H1 (cell line): ENCODE data around the gene SMARCE1. TPM values are rescaled to one million over a fixed set of nuclear protein-coding genes. Genes with fewer than 3 reads are reported as not detected.

Experiments used
- CTCF ChIA-PET: fragments of 300-600 bp; sonication (Branson Sonifier 250); formaldehyde crosslinking; loops from one replicate; lab custom pipeline; 2021; ENCODE audit not compliant: partially characterized antibody; lab: Charles Lee
- POLR2A ChIA-PET: fragments of 300-600 bp; sonication (Branson Sonifier 250); formaldehyde crosslinking; loops from one replicate; lab custom pipeline; 2021; ENCODE audit warnings: inconsistent platforms; ENCODE audit not compliant: partially characterized antibody; lab: Charles Lee
- DNase-seq, 2 experiments: peaks; one replicate each; pipeline versions ENCODE4 v3.0.0 to v3.0.0-alpha.2; 2010 to 2022; ENCODE audit warnings: low spot score in 2 of 2, low read depth in 1 of 2, mixed read lengths in 1 of 2
- FAIRE-seq: peaks from 2 replicates; lab custom pipeline; 2011; peaks lifted over from hg19 to GRCh38; lab: Jason Lieb, UNC
- H2AFZ ChIP-seq: 2 replicates; pipeline ENCODE4 v1.8.1; 2012; ENCODE audit warnings: low read length, inconsistent platforms
- H2AK5ac ChIP-seq: 2 replicates; pipeline ENCODE4 v1.6.1; 2013; ENCODE audit warnings: low read depth, low read length
- H2BK120ac ChIP-seq: replicated peaks from 2 replicates; pipeline ENCODE3; 2013; ENCODE audit warnings: low read depth, low read length, inconsistent platforms
- H2BK12ac ChIP-seq: 2 replicates; pipeline ENCODE4 v1.6.1; 2013; ENCODE audit warnings: low read depth, low read length
- H2BK15ac ChIP-seq: 2 replicates; pipeline ENCODE4 v1.6.1; 2013; ENCODE audit warnings: low read length
- H2BK20ac ChIP-seq: 2 replicates; pipeline ENCODE4 v1.6.1; 2013; ENCODE audit warnings: low read length
- H2BK5ac ChIP-seq: 2 replicates; pipeline ENCODE4 v1.6.1; 2013; ENCODE audit warnings: low read depth, low read length
- H3K14ac ChIP-seq: 2 replicates; pipeline ENCODE4 v1.6.1; 2013; ENCODE audit warnings: inconsistent platforms; ENCODE audit not compliant: insufficient read length
- H3K18ac ChIP-seq: 2 replicates; pipeline ENCODE4 v1.6.1; 2013; ENCODE audit warnings: low read length; ENCODE audit errors: extremely low read depth
- H3K23ac ChIP-seq: 2 replicates; pipeline ENCODE4 v1.6.1; 2013; ENCODE audit warnings: inconsistent platforms; ENCODE audit not compliant: insufficient read length
- H3K23me2 ChIP-seq: 2 replicates; pipeline ENCODE4 v1.6.1; 2013; ENCODE audit warnings: low read depth, low read length
- H3K27ac ChIP-seq: 2 replicates; pipeline ENCODE4 v1.6.1; 2011; ENCODE audit warnings: low read depth, low read length, inconsistent platforms
- H3K27me3 ChIP-seq, 4 experiments: replicated peaks in 1 of 4; 1 replicate in 1 of 4; 2 replicates in 3 of 4; pipeline versions ENCODE4 v1.6.1 to v1.8.1; 2011 to 2013; ENCODE audit warnings: low read length in 3 of 4, mild to moderate bottlenecking in 3 of 4, inconsistent platforms in 2 of 4, mixed read lengths in 2 of 4, moderate library complexity in 1 of 4; ENCODE audit not compliant: control insufficient read depth in 3 of 4, insufficient read depth in 3 of 4; ENCODE audit errors: extremely low read depth in 1 of 4
- H3K36me3 ChIP-seq, 4 experiments: 2 replicates each; pipeline versions ENCODE4 v1.6.1 to v1.8.1; 2011 to 2013; ENCODE audit warnings: mild to moderate bottlenecking in 4 of 4, low read length in 3 of 4, moderate library complexity in 2 of 4, control low read depth in 1 of 4, inconsistent platforms in 1 of 4; ENCODE audit not compliant: insufficient read depth in 4 of 4, control insufficient read depth in 2 of 4
- H3K4ac ChIP-seq: replicated peaks from 2 replicates; pipeline ENCODE3; 2013; ENCODE audit warnings: low read length, low read depth, mixed read lengths, inconsistent platforms; ENCODE audit not compliant: insufficient read length
- H3K4me1 ChIP-seq, 4 experiments: replicated peaks in 1 of 4; 1 replicate in 1 of 4; 2 replicates in 3 of 4; pipeline versions ENCODE4 v1.6.1 to v1.8.1; 2011 to 2013; ENCODE audit warnings: low read length in 3 of 4, inconsistent platforms in 2 of 4, mixed read lengths in 1 of 4; ENCODE audit not compliant: insufficient read depth in 4 of 4, control insufficient read depth in 3 of 4
- H3K4me2 ChIP-seq, 2 experiments: 2 replicates each; pipeline versions ENCODE4 v1.6.1 to v1.8.1; 2011 to 2013; ENCODE audit warnings: low read depth in 2 of 2, low read length in 2 of 2, control low read depth in 1 of 2, inconsistent platforms in 1 of 2, mild to moderate bottlenecking in 1 of 2; ENCODE audit not compliant: insufficient read depth in 1 of 2
- H3K4me3 ChIP-seq, 4 experiments: fragments of 200-600, 300-600 bp in 1 of 4; sonication (generic), shearing (Covaris generic), sonication (Bioruptor Twin) in 1 of 4; 2 replicates each; pipeline versions ENCODE4 v1.5.1 to v1.8.1; 2011 to 2016; ENCODE audit warnings: low read length in 4 of 4, low read depth in 3 of 4, control low read depth in 2 of 4, inconsistent platforms in 2 of 4, mild to moderate bottlenecking in 2 of 4, mixed read lengths in 1 of 4, moderate library complexity in 1 of 4; ENCODE audit not compliant: insufficient read depth in 2 of 4; ENCODE audit errors: extremely low read depth in 1 of 4
- H3K56ac ChIP-seq: replicated peaks from 2 replicates; pipeline ENCODE3; 2013; ENCODE audit warnings: low read depth, mild to moderate bottlenecking, mixed read lengths, low read length, inconsistent platforms; ENCODE audit not compliant: insufficient read length
- H3K79me1 ChIP-seq: 2 replicates; pipeline ENCODE4 v1.6.1; 2013; ENCODE audit warnings: low read depth, low read length, control low read depth
- H3K79me2 ChIP-seq, 2 experiments: 2 replicates each; pipeline versions ENCODE4 v1.6.1 to v1.8.1; 2012 to 2013; ENCODE audit warnings: low read length in 2 of 2, mild to moderate bottlenecking in 2 of 2, inconsistent platforms in 1 of 2; ENCODE audit not compliant: insufficient read depth in 2 of 2, control insufficient read depth in 1 of 2
- H3K9ac ChIP-seq, 4 experiments: replicated peaks in 1 of 4; 1 replicate in 1 of 4; 2 replicates in 3 of 4; pipeline versions ENCODE4 v1.6.1 to v1.8.1; 2011 to 2013; ENCODE audit warnings: low read depth in 3 of 4, low read length in 3 of 4, control low read depth in 2 of 4, mild to moderate bottlenecking in 2 of 4, moderate library complexity in 2 of 4, inconsistent platforms in 1 of 4; ENCODE audit errors: extremely low read depth in 1 of 4
- H3K9me3 ChIP-seq, 2 experiments: 2 replicates each; pipeline versions ENCODE4 v1.6.1 to v1.8.1; 2012 to 2013; ENCODE audit warnings: mild to moderate bottlenecking in 2 of 2, moderate library complexity in 2 of 2, control low read depth in 1 of 2, inconsistent platforms in 1 of 2, low read depth in 1 of 2, low read length in 1 of 2, mixed read lengths in 1 of 2; ENCODE audit not compliant: insufficient read depth in 2 of 2
- H4K20me1 ChIP-seq, 2 experiments: replicated peaks in 1 of 2; 2 replicates each; pipeline versions ENCODE3 to v1.8.1; 2011 to 2013; ENCODE audit warnings: inconsistent platforms in 2 of 2, low read length in 2 of 2, mild to moderate bottlenecking in 1 of 2; ENCODE audit not compliant: insufficient read depth in 2 of 2, control insufficient read depth in 1 of 2
- H4K5ac ChIP-seq: 2 replicates; pipeline ENCODE4 v1.6.1; 2013; ENCODE audit warnings: low read length, low read depth, mixed read lengths, inconsistent platforms; ENCODE audit not compliant: insufficient read length
- H4K8ac ChIP-seq: 2 replicates; pipeline ENCODE4 v1.8.0; 2013; ENCODE audit warnings: mild to moderate bottlenecking, moderate library complexity, low read length, inconsistent platforms; ENCODE audit not compliant: insufficient read depth; ENCODE audit errors: extremely low read depth
- H4K91ac ChIP-seq: replicated peaks from 2 replicates; pipeline ENCODE3; 2013; ENCODE audit warnings: low read length, mixed read lengths, inconsistent platforms; ENCODE audit not compliant: insufficient read length
- ATF3 ChIP-seq: IDR thresholded peaks from 2 replicates; pipeline ENCODE4 v1.6.1; 2011; ENCODE audit warnings: low read depth, mild to moderate bottlenecking, low read length; ENCODE audit not compliant: insufficient read depth
- CBX8 ChIP-seq: fragments of 300-800, 300-1000 bp; sonication (generic); IDR thresholded peaks from 2 replicates; pipeline ENCODE4 v1.7.1; 2016; ENCODE audit warnings: low read depth, low read length, borderline replicate concordance
- EZH2 ChIP-seq: fragments of 200-600 bp; sonication (generic); IDR thresholded peaks from 2 replicates; pipeline ENCODE4 v1.7.1; 2012; ENCODE audit warnings: low read depth, mild to moderate bottlenecking, moderate library complexity, low read length, inconsistent platforms; ENCODE audit not compliant: severe bottlenecking
- HDAC2 ChIP-seq, 2 experiments: fragments of 300-600 bp in 1 of 2; sonication (generic) in 1 of 2; IDR thresholded peaks; 2 replicates each; pipeline ENCODE4 v1.6.1; 2011 to 2012; ENCODE audit warnings: low read depth in 2 of 2, low read length in 2 of 2, mild to moderate bottlenecking in 2 of 2, moderate library complexity in 2 of 2, borderline replicate concordance in 1 of 2, inconsistent platforms in 1 of 2
- MAX ChIP-seq: IDR thresholded peaks from 2 replicates; pipeline ENCODE4 v1.6.1; 2012; ENCODE audit warnings: inconsistent platforms
- RNF2 ChIP-seq: fragments of 200-900, 300-1000 bp; sonication (generic); IDR thresholded peaks from 2 replicates; pipeline ENCODE4 v1.7.1; 2016; ENCODE audit warnings: borderline replicate concordance, low read depth, mild to moderate bottlenecking, antibody characterized with exemption, low read length; ENCODE audit not compliant: poor library complexity, severe bottlenecking; ENCODE audit errors: missing control alignments
- SP2 ChIP-seq: IDR thresholded peaks from 2 replicates; pipeline ENCODE4 v1.6.1; 2012; ENCODE audit warnings: mild to moderate bottlenecking, low read length, inconsistent platforms
- SUZ12 ChIP-seq: fragments of 200-600 bp; sonication (generic); IDR thresholded peaks from 2 replicates; pipeline ENCODE4 v1.6.1; 2012; ENCODE audit warnings: mild to moderate bottlenecking, inconsistent platforms, low read length, moderate library complexity, mixed read lengths
- TAF1 ChIP-seq: IDR thresholded peaks from 2 replicates; pipeline ENCODE4 v1.6.1; 2011; ENCODE audit warnings: mild to moderate bottlenecking, low read depth, low read length
- TBP ChIP-seq: IDR thresholded peaks from 2 replicates; pipeline ENCODE4 v1.6.1; 2011; ENCODE audit warnings: low read depth, low read length, improper control_type of control experiment
- WGBS, 2 experiments: shearing (Covaris generic) in 1 of 2; methylation state at CpG; one replicate each; pipeline versions ENCODE4 v1.1.6 to v1.1.7; 2013 to 2015; ENCODE audit warnings: low lambda C conversion rate in 2 of 2, mixed read lengths in 2 of 2, inconsistent platforms in 1 of 2, low coverage in 1 of 2, missing lambda C conversion rate in 1 of 2; ENCODE audit not compliant: insufficient replicate concordance in 2 of 2, insufficient coverage in 1 of 2, insufficient read length in 1 of 2; ENCODE audit errors: extremely low coverage in 1 of 2, missing lambda C conversion rate in 1 of 2; 5-methylcytosine and 5-hydroxymethylcytosine counted together
- polyA plus RNA-seq, 7 experiments: library from polyadenylated mRNA; depleted of rRNA in 3 of 7; stranded (reverse) in 5 of 7; unstranded in 2 of 7; fragments of >200 nt in 5 of 7; fragments of 200-250 nt in 2 of 7; gene quantifications; 1 replicate in 5 of 7; 2 replicates in 1 of 7; 4 replicates in 1 of 7; pipeline versions ENCODE4 v1.2.1 to v1.2.3, GENCODE V29; 2011 to 2013; ENCODE audit warnings: missing spikeins in 2 of 7, mixed read lengths in 2 of 7
- total RNA-seq: library from RNA; stranded (reverse); fragmentation: NEBNext Ultra II Directional; extraction: Animal tissue kit (Norgen Biotek cat#: 25700); gene quantifications from 2 replicates; pipeline ENCODE4 v1.2.1, GENCODE V29; 2021

The SMARCE1 gene
- total and polyA plus RNA-seq, 2 of the 8 experiments (the other 6 are each of a cell fraction or from before 2014, with no cell fraction given), result 30.7 to 131 TPM

GRCh38 chr17:40687106-40687505, 39.5 kb upstream of the SMARCE1 start:
- H3K9ac ChIP-seq, result no peak overlapping the region
- no peak overlapping the region for H2BK5ac ChIP-seq
- DNase-seq (no peak), FAIRE-seq (no peak)
- ChIA-PET CTCF (no interaction called here), POLR2A (no interaction called here)
- H3K79me2 ChIP-seq, result no peaks in the 10 kb centered on the region
- no peak overlapping the region for H2AFZ ChIP-seq
- no peak overlapping the region for H4K91ac ChIP-seq
- H3K4me1 ChIP-seq, result no peaks in the 10 kb centered on the region
- 81% methylated on average over 5 of the region's 5 CpGs; no CpG with 5 or more reads in 1 of the 2 experiments for WGBS, 2 experiments
- no peak overlapping the region for H3K4me2 ChIP-seq
- no peak overlapping the region for H3K18ac ChIP-seq
- H2BK15ac ChIP-seq, result no peak overlapping the region
- no peak overlapping the region for H2BK12ac ChIP-seq
- no peak for TF ChIP-seq TBP
- no peak for TF ChIP-seq CBX8
- TF ChIP-seq ATF3, result no peak
- TF ChIP-seq RNF2, result no peak
- TF ChIP-seq EZH2, result no peak
- no peak for TF ChIP-seq SUZ12
- TF ChIP-seq MAX, result no peak
- TF ChIP-seq HDAC2 (IDR thresholded peaks at IDR 0.05; ENCODE audit: borderline replicate concordance in 1 of 2, low read depth in 2 of 2, low read length in 2 of 2), result no peak
- TF ChIP-seq TAF1, result no peak
- TF ChIP-seq SP2, result no peak
- no peak overlapping the region for H3K23ac ChIP-seq
- no peak overlapping the region for H3K4ac ChIP-seq
- no peak overlapping the region for H2AK5ac ChIP-seq
- H3K23me2 ChIP-seq, result no peaks in the 10 kb centered on the region
- H3K27ac ChIP-seq, result no peak overlapping the region
- H4K5ac ChIP-seq, result no peak overlapping the region
- no peak overlapping the region for H2BK20ac ChIP-seq
- no peaks in the 10 kb centered on the region for H3K36me3 ChIP-seq
- H4K20me1 ChIP-seq, result no peaks in the 10 kb centered on the region
- H2BK120ac ChIP-seq, result no peak overlapping the region
- H3K4me3 ChIP-seq, result no peak overlapping the region
- H3K56ac ChIP-seq, result no peak overlapping the region
- H4K8ac ChIP-seq, result no peak overlapping the region
- no peaks in the 10 kb centered on the region for H3K9me3 ChIP-seq
- no peaks in the 10 kb centered on the region; a peak in 1 of 7 replicates for H3K27me3 ChIP-seq
- no peaks in the 10 kb centered on the region for H3K79me1 ChIP-seq
- H3K14ac ChIP-seq, result no peak overlapping the region
